H4 (cell line): ENCODE measurements around the gene ZCCHC10. TPM values are rescaled to one million over a fixed set of nuclear protein-coding genes. Genes with fewer than 3 reads are reported as not detected.
"Not testable (repeated sequence)": the region's sequence is repeated elsewhere in the genome, so short reads cannot be mapped to it uniquely, and the experiment has no call there.

Source experiments
- DNase-seq: peaks from one replicate; pipeline ENCODE4 v3.0.0-alpha.2; 2015; ENCODE audit warnings: low spot score
- total RNA-seq: library from RNA; depleted of rRNA; stranded (reverse); fragments of >200 nt; shearing (Covaris generic); gene quantifications from 2 replicates; pipeline ENCODE4 v1.2.3, GENCODE V29; 2014; rRNA removed

ZCCHC10 gene
- total RNA-seq, 1 experiment from 2014 or later: 68.6 TPM

DNA sequence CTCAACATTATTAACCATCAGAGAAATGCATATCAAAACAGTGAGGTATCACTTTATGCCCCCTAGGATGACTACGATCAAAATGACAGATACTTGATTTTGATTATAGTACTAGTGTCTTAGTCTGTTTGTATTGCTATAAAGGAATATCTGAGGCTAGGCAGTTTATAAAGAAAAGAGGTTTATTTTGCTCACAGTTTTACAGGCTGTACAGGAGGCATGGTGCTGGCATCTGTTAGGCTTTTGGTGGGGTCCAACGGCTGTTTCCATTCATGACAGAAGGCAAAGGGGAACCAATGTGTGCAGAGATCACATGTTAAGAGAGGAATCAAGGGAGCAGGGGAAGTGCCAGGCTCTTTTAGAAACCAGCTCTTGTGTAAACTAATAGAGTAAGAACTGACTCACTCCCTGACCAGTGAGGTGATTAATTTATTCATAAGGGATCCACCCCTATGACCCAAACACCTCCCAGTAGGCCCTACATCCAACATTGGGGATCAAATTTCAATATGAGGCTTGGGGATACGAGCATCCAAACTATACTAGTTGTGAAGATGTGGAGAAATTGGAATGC lies 46.9 kb downstream of the ZCCHC10 start:
- DNase-seq: no peak

DNA sequence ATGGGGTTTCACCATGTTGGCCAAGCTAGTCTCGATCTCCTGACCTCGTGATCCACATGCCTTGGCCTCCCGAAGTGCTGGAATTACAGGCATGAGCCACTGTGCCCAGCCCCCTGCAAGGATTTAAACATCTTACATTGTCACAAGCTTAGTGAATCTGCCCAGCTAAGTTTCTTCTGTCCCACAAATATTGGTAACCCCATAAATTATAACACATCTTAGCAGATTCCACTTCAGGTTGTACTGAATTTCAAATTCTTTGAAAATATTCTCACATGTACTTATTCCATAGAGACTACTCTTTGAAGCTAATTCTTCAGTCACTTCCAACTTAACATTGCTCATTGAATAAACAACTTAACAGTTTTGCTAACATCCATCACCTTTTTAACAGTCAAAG lies 49.5 kb downstream of the ZCCHC10 start:
- DNase-seq: no peak

DNA sequence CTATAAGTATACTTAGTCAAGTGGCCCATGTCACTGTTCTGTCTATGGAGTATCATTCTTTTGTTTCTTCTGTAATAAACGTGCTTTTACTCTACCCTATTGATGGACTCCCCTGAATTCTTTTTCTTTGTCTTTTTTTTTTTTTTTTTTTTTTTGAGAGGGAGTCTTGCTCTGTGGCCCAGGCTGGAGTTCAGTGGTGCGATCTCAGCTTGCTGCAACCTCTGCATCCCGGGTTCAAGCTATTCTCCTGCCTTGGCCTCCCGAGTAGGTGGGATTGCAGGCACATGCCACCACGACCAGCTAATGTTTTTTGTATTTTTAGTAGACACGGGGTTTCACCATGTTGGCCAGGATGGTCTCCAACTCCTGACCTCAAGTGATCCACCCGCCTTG lies 53.9 kb downstream of the ZCCHC10 start:
- not testable (repeated sequence) for DNase-seq

DNA sequence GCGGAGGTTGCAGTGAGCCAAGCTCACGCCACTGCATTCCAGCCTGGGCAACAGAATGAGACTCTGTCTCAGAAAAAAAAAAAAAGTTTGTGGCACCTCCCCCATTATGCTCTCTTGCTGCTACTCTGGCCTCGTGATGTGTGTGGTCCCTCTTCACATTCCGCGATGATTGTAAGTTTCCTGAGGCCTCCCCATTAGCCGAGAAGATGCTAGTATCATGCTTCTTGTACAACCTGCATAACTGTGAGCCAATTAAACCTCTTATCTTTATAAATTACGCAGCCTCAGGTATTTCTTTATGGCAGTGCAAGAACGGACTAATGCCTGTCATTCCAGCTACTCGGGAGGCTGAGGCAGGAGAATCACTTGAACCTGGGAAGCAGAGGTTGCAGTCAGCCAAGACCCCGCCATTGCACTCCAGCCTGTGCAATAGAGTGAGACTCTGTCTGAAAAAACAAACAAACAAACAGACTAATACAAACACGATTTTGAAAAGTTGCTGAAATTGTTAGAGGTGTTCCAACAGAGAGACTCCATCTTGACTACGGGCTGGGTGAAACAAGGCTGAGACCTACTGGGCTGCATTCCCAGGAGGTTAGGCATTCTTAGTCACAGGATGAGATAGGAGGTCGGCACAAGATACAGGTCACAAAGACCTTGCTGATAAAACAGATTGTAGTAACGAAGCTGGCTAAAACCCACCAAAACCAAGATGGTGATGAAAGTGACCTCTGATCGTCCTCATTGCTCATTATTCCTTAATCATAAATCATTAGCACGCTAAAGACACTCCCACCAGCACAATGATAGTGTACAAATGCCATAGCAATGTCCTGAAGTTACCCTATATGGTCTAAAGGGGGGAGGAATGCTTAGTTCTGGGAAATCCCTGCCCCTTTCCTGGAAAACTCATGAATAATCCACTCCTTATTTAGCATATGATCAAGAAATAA lies 54.6 kb downstream of the ZCCHC10 start:
- no peak for DNase-seq

DNA sequence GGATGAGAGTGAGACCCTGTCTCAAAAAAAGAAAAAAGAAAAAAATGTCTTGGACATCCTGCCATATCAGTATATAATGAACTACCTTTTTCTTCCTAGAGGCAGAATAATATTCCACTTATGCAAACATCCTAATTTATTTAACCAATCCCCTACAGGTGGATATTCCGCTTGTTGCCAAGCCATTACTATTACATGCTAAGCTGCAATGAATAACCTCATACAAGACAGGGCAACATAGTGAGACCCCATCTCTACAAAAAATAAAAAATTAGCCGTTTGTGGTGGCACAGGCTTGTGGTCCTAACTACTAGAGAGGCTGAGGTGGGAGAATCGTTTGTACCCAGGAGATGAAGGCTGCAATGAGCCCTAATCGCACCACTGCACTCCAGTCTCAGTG lies 61.2 kb downstream of the ZCCHC10 start:
- no peak for DNase-seq

DNA sequence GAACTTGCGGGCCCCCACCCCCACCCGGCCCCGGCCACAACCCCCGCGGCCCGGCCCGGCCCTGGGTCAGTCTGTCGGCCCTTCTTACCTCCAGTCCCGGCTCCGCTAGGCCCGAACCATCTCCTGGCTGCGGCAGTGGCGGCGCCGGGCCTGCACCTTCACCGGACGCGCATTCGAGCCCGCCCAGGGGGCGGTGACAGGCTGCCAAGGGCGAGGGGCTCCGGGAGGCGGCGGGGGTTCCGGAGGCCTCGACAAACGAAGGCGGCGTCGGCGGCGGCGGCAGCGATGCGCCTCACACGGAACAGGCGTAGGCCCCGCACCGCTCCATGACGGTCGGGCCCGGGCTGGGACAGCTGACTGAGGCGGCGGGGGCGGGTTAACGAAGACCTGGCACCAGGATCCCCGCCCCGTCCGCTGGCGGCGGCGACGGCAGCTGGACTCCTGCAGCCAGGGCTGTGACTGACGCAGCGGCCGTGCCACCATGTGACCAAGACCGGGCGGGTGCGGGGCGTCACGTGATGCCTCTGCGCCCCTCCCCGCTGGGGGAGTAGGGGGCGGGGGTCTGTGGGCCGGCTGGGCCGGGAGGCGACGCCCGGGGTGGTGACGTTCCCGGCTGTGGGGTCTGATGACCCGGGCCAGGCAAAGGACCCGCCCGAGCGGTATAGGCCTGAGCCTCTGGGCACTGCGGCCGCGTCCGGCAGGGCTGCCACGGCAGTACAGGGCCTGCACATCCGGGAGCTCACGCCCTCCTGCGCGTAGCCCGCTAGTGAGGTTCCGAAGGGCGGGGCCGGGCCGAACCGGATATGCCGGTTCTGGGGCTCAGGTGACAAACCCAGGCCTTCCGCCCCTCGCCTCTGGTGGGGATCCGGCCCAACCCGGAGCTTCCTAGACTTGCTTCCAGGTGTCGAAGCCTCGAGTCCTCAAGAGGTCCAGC lies 62.9 kb downstream of the ZCCHC10 start, which contains the start of gene AFF4:
Gene AFF4 (minus strand): TSS at position 464 of the 934 bp plus-strand sequence. CDS start 26,445 bp downstream, outside the sequence.
- peak; percentile 98 for DNase-seq

DNA sequence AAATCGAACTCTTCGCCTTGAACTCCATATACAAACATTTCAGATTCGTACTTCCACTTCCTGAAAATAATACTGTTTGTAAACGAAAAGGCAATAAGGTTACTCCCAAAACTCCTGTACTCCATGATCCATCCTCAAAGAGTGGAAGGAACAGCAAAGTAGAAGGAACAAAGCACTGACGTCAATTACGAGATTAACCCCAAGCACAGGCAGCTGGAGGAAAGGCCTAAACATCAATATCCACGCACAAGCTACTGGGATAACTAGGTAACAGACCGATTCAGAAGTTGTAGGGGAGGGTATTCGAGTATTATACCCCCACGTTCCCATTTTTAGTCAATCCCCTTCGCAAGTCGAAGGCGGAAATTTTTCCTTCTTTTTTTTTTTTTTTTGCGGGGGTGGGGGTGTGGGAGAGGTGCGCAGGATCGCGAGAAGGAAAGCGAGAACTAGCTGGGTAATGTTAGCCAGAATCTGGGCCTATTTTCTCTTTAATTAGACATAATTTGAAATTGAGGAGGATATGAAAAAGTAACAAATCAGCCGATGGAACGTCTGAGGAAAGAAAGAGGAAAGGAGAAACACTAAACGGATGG lies 63.8 kb downstream of the ZCCHC10 start:
- DNase-seq: peak; percentile 70

DNA sequence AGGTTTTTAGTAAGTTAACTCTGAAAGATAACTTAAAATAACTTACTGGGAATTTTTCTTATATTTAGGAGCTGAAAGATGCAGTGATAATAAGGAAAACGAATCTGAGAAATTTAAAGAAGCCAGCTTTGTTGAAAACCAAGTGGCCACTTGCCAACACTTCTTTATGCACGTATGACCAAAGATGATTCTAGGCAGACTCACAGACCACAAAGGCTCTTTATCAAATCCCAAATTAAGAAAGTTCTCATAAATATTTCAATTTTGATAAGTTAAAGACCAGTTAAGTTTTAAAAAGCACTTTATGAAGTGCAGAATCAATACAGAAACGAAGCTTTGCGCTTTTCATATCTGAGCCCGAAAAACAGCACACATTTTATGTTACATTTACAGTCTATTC lies 64.5 kb downstream of the ZCCHC10 start:
- no peak for DNase-seq

DNA sequence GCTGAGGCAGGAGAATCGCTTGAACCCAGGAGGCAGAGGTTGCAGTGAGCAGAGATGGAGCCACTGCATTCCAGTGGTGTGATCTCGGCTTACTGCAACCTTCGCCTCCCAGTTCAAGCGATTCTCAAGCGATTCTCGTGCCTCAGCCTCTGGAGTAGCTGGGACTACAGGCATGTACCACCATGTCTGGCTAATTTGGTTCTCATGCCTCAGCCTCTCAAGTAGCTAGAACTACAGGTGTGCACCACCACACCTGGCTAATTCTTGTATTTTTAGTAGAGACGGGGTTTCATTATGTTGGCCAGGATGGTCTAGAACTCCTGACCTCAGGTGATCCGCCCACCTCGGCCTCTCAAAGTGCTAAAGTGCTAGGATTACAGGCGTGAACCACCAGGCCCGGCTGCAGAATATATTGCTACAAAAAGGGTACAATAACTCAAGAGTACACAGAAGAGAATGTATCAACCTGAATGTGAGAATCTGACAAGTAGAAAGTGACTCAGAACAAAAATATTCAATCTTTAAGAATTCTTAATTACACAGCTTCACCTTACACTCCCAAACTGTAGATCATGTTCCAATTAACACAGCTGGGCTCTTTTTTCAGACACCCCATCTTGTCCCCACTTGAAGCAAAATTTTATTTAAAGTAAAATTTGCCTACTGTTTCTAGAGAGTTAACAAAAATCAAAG lies 65.1 kb downstream of the ZCCHC10 start:
- not testable (repeated sequence) for DNase-seq

DNA sequence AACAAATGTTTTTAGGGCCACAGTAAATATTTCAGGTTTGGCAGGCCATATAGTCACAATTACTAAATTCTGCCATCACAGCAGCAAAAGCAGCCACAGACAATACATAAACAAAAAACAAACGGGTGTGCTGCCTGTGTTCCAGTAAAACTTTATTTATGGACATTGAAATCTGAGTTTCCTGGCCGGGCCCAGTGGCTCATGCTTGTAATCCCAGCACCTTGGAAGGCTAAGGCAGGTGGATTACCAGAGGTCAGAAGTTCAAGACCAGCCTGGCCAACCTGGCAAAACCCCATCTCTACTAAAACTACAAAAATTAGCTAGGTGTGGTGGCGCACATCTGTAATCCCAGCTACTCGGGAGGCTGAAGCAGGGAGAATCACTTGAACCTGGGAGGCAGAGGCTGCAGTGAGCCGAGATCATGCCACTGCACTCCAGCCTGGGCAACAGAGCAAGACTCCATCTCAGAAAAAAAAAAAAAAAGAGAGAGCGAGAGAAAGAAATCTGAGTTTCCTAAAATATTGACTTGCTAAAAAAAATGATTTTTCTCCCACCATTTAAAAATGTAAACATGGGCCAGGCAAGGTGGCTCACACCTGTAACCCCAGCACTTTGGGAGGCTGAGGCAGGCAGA lies 70.1 kb downstream of the ZCCHC10 start:
- DNase-seq: not testable (repeated sequence)

DNA sequence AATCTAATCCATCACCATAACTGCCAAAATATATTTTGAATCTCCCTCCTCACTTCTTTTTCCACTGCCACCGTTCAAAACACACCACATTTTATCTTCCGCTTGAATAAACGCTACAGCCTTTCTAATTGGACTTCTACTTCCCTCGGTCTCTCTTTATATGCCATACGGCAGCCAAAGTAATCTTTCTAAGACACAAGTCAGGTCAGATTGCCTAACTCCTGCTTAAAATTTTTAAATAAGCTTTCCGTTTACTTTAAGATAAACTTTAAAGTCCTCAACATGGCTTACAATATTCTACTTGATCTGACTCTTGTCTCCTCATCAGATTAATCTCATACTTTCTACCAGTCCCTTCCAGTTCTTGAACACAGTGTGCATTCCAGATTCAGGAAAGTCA lies 72.6 kb downstream of the ZCCHC10 start:
- no peak for DNase-seq

DNA sequence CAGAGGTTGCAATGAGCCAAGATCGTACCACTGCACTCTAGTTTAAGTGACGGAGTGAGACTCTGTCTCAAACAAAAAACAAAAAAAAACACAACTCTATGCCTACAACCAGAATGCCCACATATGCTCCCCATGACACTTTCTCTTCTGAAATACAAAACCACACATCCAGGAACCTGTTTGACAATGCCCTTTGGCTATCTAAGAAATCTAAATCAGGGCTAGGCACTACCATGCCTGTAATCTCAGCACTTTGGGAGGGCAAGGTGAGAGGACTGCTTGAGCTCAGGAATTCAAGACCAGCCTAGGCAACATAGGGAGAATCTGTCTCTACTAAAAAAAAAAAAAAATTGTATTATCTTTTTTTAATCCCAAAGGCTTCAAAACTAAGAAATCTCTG lies 73.5 kb downstream of the ZCCHC10 start:
- DNase-seq: no peak

DNA sequence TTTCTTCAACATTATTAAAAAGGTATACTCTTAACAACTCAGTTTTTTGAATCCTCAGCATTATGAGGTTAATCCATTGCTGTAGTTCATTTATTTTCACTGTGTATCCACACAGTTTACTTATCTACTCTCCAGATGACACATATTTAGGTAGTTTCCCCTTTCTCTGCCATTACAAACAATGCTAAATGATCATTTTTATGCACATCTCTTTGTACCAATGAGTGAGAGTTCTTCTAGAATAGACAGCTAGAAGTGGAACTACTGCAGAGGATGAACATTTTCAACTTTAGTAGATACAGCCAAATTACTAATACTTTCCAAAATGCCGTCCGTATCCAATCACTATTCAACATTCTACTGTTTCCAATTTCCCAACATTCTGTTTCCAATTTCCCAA lies 74.5 kb downstream of the ZCCHC10 start:
- no peak for DNase-seq

DNA sequence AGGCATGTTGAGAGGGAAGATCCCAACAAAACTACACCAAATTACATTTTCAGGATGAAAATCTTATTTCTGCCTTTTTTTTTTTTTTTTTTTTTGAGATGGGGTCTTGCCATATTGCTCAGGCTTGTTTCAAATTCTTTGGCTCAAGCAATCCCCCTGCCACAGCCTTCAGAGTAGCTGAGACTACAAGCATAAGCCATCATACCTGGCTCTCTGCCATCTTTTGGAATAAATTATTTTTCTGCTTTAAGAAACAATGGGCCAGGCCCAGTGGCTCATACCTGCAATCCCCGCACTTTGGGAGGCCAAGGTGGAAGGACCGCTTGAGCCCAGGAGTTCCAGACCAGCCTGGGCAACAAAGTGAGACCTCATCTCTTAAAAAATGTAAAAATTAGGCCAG lies 77.2 kb downstream of the ZCCHC10 start:
- no peak for DNase-seq

DNA sequence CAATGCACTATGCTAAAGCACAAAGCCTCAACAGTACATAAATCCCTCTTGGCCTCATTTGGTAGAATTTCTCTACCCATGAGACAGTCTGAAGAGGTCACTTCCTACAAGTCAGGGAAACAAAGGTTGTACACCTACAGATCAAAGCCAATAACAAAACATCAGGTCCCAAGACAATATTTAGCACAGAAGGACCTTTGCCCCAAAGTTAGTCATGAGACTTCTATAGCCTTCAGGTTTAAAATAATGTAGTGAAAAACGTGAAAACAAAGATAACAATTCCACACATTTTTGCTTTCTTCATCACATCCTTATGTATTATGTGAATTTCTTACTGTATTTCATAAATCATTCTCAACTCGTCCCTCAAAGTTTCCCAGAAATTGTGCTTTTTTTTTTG lies 78.7 kb downstream of the ZCCHC10 start:
- no peak for DNase-seq

Other genes starting within 250 kb of the ZCCHC10 start
- gene SEPTIN8, start 249.3 kb downstream of the ZCCHC10 start, total RNA-seq: 30.3 and 33.7 TPM in 2 replicates
- 0.08 TPM in 1 of 2 replicates, not detected in the other for gene SOWAHA, start 213.2 kb downstream of the ZCCHC10 start, total RNA-seq
- 0.91 and 9.0 TPM in 2 replicates for gene SHROOM1, start 195.9 kb downstream of the ZCCHC10 start, total RNA-seq
- 0.04 and 0.19 TPM in 2 replicates for gene GDF9, start 160.1 kb downstream of the ZCCHC10 start, total RNA-seq
- 534 and 752 TPM in 2 replicates for gene UQCRQ, start 159.9 kb downstream of the ZCCHC10 start, total RNA-seq
- 0.08 and 0.25 TPM in 2 replicates for gene LEAP2, start 152.9 kb downstream of the ZCCHC10 start, total RNA-seq
- gene AFF4, start 62.9 kb downstream of the ZCCHC10 start, total RNA-seq: 19.3 and 31.7 TPM in 2 replicates
- 190 and 227 TPM in 2 replicates for gene HSPA4, start 25.5 kb upstream of the ZCCHC10 start, total RNA-seq